Activated naive CD4-positive, alpha-beta T cell treated with anti-CD3 and anti-CD28 coated beads, Interleukin-2, amount 50 U/mL, for 24 hours (primary cell): ENCODE results near the gene SERTAD2.
A peak's percentile ranks its signal among the peaks of the same experiment; 100 is the strongest.

Experiments
- H3K27ac Mint-ChIP-seq: one replicate; pipeline ENCODE4 v1.8.0; 2021; ENCODE audit warnings: mild to moderate bottlenecking, mixed read lengths
- H3K27me3 Mint-ChIP-seq: one replicate; pipeline ENCODE4 v1.8.0; 2021; ENCODE audit warnings: mixed read lengths
- H3K36me3 Mint-ChIP-seq: one replicate; pipeline ENCODE4 v1.8.0; 2021; ENCODE audit warnings: mixed read lengths
- H3K4me1 Mint-ChIP-seq: one replicate; pipeline ENCODE4 v1.8.0; 2021; ENCODE audit warnings: mixed read lengths
- H3K4me3 Mint-ChIP-seq: one replicate; pipeline ENCODE4 v1.8.0; 2021; ENCODE audit warnings: mild to moderate bottlenecking, mixed read lengths
- H3K9me3 Mint-ChIP-seq: one replicate; pipeline ENCODE4 v1.8.0; 2021; ENCODE audit warnings: mixed read lengths

SERTAD2 gene, protein sequence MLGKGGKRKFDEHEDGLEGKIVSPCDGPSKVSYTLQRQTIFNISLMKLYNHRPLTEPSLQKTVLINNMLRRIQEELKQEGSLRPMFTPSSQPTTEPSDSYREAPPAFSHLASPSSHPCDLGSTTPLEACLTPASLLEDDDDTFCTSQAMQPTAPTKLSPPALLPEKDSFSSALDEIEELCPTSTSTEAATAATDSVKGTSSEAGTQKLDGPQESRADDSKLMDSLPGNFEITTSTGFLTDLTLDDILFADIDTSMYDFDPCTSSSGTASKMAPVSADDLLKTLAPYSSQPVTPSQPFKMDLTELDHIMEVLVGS

GRCh38 chr2:64653109-64654062 is at the start of gene SERTAD2:
SERTAD2 (minus strand) TSS chr2:64653913; CDS start chr2:64636871, 17,042 bp downstream.
- Mint-ChIP-seq H3K27ac (peak within 1 kb of the TSS; percentile 99), H3K36me3 (no peaks in the 10 kb centered on the region), H3K27me3 (no peaks in the 10 kb centered on the region), H3K4me3 (peak within 1 kb of the TSS; percentile 95), H3K9me3 (no peaks in the 10 kb centered on the region), H3K4me1 (peaks cover 82% of the 10 kb centered on the region)

GRCh38 chr2:64700133-64700809 is 46.6 kb upstream of the SERTAD2 start:
- Mint-ChIP-seq H3K36me3 (peaks cover 6% of the 10 kb centered on the region), H3K27ac (peak overlapping the region; percentile 90), H3K27me3 (no peaks in the 10 kb centered on the region), H3K9me3 (no peaks in the 10 kb centered on the region), H3K4me1 (peaks cover 61% of the 10 kb centered on the region), H3K4me3 (peak overlapping the region; percentile 57)

DNA sequence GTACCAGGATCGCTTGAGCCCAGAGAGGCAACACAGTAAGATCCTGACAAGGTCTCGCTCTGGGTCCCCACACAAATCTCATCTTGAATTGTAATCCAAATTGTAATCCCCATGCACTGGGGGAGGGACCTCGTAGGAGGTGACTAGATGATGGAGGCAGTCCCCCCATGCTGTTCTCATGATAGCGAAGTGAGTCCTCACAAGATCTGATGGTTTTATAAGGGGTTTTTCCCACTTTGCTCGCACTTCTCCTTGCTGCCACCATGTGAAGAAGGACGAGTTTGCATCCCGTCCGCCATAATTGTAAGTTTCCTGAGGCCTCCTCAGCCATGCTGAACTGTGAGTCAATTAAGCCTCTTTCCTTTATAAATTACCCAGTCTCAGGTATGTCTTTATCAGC is 46.0 kb upstream of the SERTAD2 start:
- Mint-ChIP-seq H3K27me3 (no peaks in the 10 kb centered on the region), H3K27ac (peak overlapping the region; percentile 90), H3K4me3 (peak overlapping the region; percentile 57), H3K9me3 (no peaks in the 10 kb centered on the region), H3K4me1 (peaks cover 56% of the 10 kb centered on the region), H3K36me3 (peaks cover 5% of the 10 kb centered on the region)

DNA sequence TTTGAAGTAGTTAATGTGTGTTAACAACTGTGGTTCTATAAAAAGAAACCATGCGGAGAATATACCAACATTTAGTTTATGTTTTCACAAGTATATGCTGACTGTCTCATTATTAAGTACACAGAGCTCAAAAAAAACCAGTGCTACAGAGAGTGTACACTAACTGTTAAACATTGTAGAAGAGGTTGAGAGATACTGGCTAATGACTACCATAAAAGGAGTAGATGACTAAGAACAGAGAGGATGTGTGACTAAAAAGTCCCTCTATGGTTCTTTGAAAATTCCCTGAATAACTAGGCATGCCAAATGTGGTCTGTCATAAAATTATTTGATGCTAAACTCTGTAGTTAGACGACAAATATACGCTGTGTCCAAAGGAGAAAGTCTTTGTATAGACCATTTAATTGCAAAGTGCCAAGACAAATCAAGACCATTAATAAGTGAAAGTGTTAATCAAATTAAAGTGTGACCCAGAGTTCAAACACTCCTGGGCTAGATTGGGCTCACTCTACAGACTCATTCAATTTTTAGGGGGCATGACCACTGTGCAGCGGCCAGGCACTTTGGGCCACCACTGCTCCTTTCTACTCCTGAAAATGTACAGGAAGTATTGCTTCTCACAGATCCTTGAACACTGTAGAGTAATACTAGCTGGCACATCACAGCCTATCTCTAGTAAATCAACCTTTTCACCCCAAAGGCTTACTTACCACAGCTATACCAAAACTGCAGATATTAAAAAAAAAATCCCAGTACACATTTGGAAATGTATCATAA is 45.1 kb upstream of the SERTAD2 start:
- Mint-ChIP-seq H3K4me1 (peaks cover 54% of the 10 kb centered on the region), H3K9me3 (no peaks in the 10 kb centered on the region), H3K27ac (peak overlapping the region; percentile 90), H3K27me3 (no peaks in the 10 kb centered on the region), H3K36me3 (peaks cover 5% of the 10 kb centered on the region), H3K4me3 (peak overlapping the region; percentile 59)

DNA sequence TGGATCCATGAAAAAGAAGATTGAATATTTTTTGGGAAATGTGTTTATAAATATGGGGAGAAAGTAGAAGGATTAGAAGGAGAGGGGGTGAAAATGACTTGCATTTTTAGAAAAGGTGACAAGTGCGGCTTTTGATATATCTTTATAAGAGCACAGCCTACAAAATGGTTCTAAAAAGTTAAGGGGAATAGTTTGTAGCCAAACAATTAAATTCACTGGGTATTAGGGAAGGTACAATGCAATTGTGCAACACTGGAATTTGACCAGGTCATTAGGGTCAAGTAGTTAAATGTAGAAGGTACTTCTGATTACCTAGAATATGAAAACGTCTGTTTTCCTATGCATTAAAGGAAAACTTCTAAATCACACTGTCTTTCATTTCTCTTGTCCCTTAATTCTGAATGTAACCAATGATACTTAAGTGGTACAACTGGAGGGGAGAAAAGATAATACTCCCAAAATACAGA is 44.5 kb upstream of the SERTAD2 start:
- H3K4me1 Mint-ChIP-seq: peaks cover 54% of the 10 kb centered on the region
- no peaks in the 10 kb centered on the region for H3K9me3 Mint-ChIP-seq
- H3K36me3 Mint-ChIP-seq: peaks cover 5% of the 10 kb centered on the region
- H3K27ac Mint-ChIP-seq: no peak overlapping the region
- H3K27me3 Mint-ChIP-seq: no peaks in the 10 kb centered on the region
- peak overlapping the region; percentile 59 for H3K4me3 Mint-ChIP-seq

GRCh38 chr2:64697297-64698176 is 43.8 kb upstream of the SERTAD2 start:
- peaks cover 6% of the 10 kb centered on the region for H3K36me3 Mint-ChIP-seq
- H3K27ac Mint-ChIP-seq: peak overlapping the region; percentile 56
- H3K9me3 Mint-ChIP-seq: no peaks in the 10 kb centered on the region
- no peaks in the 10 kb centered on the region for H3K27me3 Mint-ChIP-seq
- H3K4me1 Mint-ChIP-seq: peaks cover 54% of the 10 kb centered on the region
- no peak overlapping the region for H3K4me3 Mint-ChIP-seq

DNA sequence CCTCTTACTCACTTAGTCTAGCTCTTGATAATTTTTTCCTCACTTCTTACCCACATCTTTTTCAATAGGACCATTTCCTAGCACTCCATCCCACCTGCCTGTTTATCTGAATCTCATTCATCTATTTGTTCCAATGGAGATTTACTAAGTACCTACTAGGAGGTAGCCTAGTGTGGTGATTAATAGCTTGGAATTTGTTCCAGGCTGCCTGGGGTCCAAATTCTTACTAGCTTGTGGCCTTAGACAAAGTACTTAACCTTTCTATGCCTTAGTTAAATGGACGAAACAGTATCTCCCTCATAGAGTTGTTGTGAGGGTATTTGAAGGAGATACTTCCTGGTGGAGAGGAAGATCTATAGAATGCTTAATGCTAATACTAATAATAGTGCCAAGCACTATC is 42.9 kb upstream of the SERTAD2 start:
- Mint-ChIP-seq H3K27me3 (no peaks in the 10 kb centered on the region), H3K4me3 (no peak overlapping the region), H3K9me3 (no peaks in the 10 kb centered on the region), H3K36me3 (peaks cover 9% of the 10 kb centered on the region), H3K27ac (no peak overlapping the region), H3K4me1 (peaks cover 54% of the 10 kb centered on the region)

- H3K27me3 Mint-ChIP-seq: no peaks in the 10 kb centered on the region
- H3K36me3 Mint-ChIP-seq: peaks cover 9% of the 10 kb centered on the region
- H3K27ac Mint-ChIP-seq: no peak overlapping the region
- H3K4me3 Mint-ChIP-seq: no peak overlapping the region
- H3K4me1 Mint-ChIP-seq: peaks cover 50% of the 10 kb centered on the region
- no peaks in the 10 kb centered on the region for H3K9me3 Mint-ChIP-seq
Measured at GRCh38 chr2:64695721-64696261, 42.1 kb upstream of the SERTAD2 start.

GRCh38 chr2:64692401-64692800 is 38.7 kb upstream of the SERTAD2 start:
- no peaks in the 10 kb centered on the region for H3K9me3 Mint-ChIP-seq
- H3K4me3 Mint-ChIP-seq: no peak overlapping the region
- H3K36me3 Mint-ChIP-seq: peaks cover 9% of the 10 kb centered on the region
- peaks cover 23% of the 10 kb centered on the region for H3K4me1 Mint-ChIP-seq
- H3K27me3 Mint-ChIP-seq: no peaks in the 10 kb centered on the region
- no peak overlapping the region for H3K27ac Mint-ChIP-seq

GRCh38 chr2:64688909-64689308 is 35.2 kb upstream of the SERTAD2 start:
- Mint-ChIP-seq H3K36me3 (peaks cover 9% of the 10 kb centered on the region), H3K4me3 (no peak overlapping the region), H3K27ac (no peak overlapping the region), H3K4me1 (peaks cover 17% of the 10 kb centered on the region), H3K27me3 (no peaks in the 10 kb centered on the region), H3K9me3 (no peaks in the 10 kb centered on the region)

GRCh38 chr2:64686283-64686956 is 32.7 kb upstream of the SERTAD2 start:
- peak overlapping the region; percentile 8 for H3K4me3 Mint-ChIP-seq
- no peak overlapping the region for H3K27ac Mint-ChIP-seq
- peaks cover 31% of the 10 kb centered on the region for H3K4me1 Mint-ChIP-seq
- H3K36me3 Mint-ChIP-seq: peaks cover 5% of the 10 kb centered on the region
- H3K9me3 Mint-ChIP-seq: no peaks in the 10 kb centered on the region
- no peaks in the 10 kb centered on the region for H3K27me3 Mint-ChIP-seq

- no peak overlapping the region for H3K27ac Mint-ChIP-seq
- H3K27me3 Mint-ChIP-seq: no peaks in the 10 kb centered on the region
- no peaks in the 10 kb centered on the region for H3K9me3 Mint-ChIP-seq
- peaks cover 39% of the 10 kb centered on the region for H3K4me1 Mint-ChIP-seq
- no peak overlapping the region for H3K4me3 Mint-ChIP-seq
- H3K36me3 Mint-ChIP-seq: peaks cover 5% of the 10 kb centered on the region
Measured at GRCh38 chr2:64685430-64685829, 31.7 kb upstream of the SERTAD2 start.

- peaks cover 5% of the 10 kb centered on the region for H3K36me3 Mint-ChIP-seq
- no peak overlapping the region for H3K4me3 Mint-ChIP-seq
- H3K27ac Mint-ChIP-seq: no peak overlapping the region
- no peaks in the 10 kb centered on the region for H3K9me3 Mint-ChIP-seq
- no peaks in the 10 kb centered on the region for H3K27me3 Mint-ChIP-seq
- peaks cover 53% of the 10 kb centered on the region for H3K4me1 Mint-ChIP-seq
Measured at GRCh38 chr2:64683771-64684510, 30.2 kb upstream of the SERTAD2 start.
